ENCODE measurements around the gene SMARCC2.

GRCh38 chr12:56234746-56235436, 45.6 kb upstream of the SMARCC2 start:
- TF ChIP-seq EZH2 (IDR thresholded peaks at IDR 0.05; ENCODE audit: borderline replicate concordance, low read length) = no peak
- TF ChIP-seq, protein P1, sequence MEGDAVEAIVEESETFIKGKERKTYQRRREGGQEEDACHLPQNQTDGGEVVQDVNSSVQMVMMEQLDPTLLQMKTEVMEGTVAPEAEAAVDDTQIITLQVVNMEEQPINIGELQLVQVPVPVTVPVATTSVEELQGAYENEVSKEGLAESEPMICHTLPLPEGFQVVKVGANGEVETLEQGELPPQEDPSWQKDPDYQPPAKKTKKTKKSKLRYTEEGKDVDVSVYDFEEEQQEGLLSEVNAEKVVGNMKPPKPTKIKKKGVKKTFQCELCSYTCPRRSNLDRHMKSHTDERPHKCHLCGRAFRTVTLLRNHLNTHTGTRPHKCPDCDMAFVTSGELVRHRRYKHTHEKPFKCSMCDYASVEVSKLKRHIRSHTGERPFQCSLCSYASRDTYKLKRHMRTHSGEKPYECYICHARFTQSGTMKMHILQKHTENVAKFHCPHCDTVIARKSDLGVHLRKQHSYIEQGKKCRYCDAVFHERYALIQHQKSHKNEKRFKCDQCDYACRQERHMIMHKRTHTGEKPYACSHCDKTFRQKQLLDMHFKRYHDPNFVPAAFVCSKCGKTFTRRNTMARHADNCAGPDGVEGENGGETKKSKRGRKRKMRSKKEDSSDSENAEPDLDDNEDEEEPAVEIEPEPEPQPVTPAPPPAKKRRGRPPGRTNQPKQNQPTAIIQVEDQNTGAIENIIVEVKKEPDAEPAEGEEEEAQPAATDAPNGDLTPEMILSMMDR (conservative IDR thresholded peaks at IDR 0.05 in 1 of 2, IDR thresholded peaks at IDR 0.05 in 1 of 2; ENCODE audit: extremely low read depth in 1 of 2, insufficient read depth in 1 of 2, low read depth in 1 of 2, low read length in 2 of 2) = no peak
